Smooth muscle cell (in vitro differentiated cells): ENCODE data around the gene MAPKAPK2. TPM values are rescaled to one million over a fixed set of nuclear protein-coding genes. Genes with fewer than 3 reads are reported as not detected.

Experiments used
- DNase-seq: peaks from one replicate; lab custom pipeline; 2025; ENCODE audit not compliant: unreplicated experiment; lab: John Stamatoyannopoulos, UW
- H2AFZ ChIP-seq: fragments of 200-600 bp; sonication (generic); 2 replicates; pipeline ENCODE4 v1.6.0; 2016; ENCODE audit warnings: antibody characterized with exemption, low read depth, mild to moderate bottlenecking
- H3F3A ChIP-seq: fragments of 200-600 bp; sonication (generic); 2 replicates; pipeline ENCODE4 v1.6.0; 2017; ENCODE audit warnings: antibody characterized with exemption, low read depth
- H3K27ac ChIP-seq: fragments of 200-600 bp; sonication (generic); 2 replicates; pipeline ENCODE4 v1.5.1; 2016; ENCODE audit warnings: low read depth, mild to moderate bottlenecking
- H3K27me3 ChIP-seq: fragments of 200-600 bp; sonication (generic); 2 replicates; pipeline ENCODE4 v1.6.1; 2016; ENCODE audit warnings: low read depth, mild to moderate bottlenecking
- H3K36me3 ChIP-seq: fragments of 200-600 bp; sonication (generic); 2 replicates; pipeline ENCODE4 v1.5.1; 2016; ENCODE audit warnings: low read depth
- H3K4me1 ChIP-seq: fragments of 200-600 bp; sonication (generic); 2 replicates; pipeline ENCODE4 v1.5.1; 2016; ENCODE audit warnings: low read depth
- H3K4me2 ChIP-seq: fragments of 200-600 bp; sonication (generic); 2 replicates; pipeline ENCODE4 v1.6.0; 2016; ENCODE audit warnings: mild to moderate bottlenecking
- H3K4me3 ChIP-seq: fragments of 200-600 bp; sonication (generic); 2 replicates; pipeline ENCODE4 v1.5.1; 2016; ENCODE audit warnings: mild to moderate bottlenecking
- H3K79me2 ChIP-seq: fragments of 200-600 bp; sonication (generic); 2 replicates; pipeline ENCODE4 v1.6.0; 2016; ENCODE audit warnings: low read depth, mild to moderate bottlenecking
- H3K9ac ChIP-seq: fragments of 200-600 bp; sonication (generic); 2 replicates; pipeline ENCODE4 v1.6.0; 2016; ENCODE audit warnings: low read depth
- H3K9me3 ChIP-seq: fragments of 200-600 bp; sonication (generic); replicated peaks from 2 replicates; pipeline ENCODE4 v1.5.1; 2016; ENCODE audit warnings: low read depth
- H4K20me1 ChIP-seq: fragments of 200-600 bp; sonication (generic); 2 replicates; pipeline ENCODE4 v1.6.0; 2016; ENCODE audit warnings: low read depth
- CTCF ChIP-seq: fragments of 200-600 bp; sonication (generic); IDR thresholded peaks from 2 replicates; pipeline ENCODE4 v1.5.1; 2017; ENCODE audit warnings: borderline replicate concordance, mild to moderate bottlenecking, antibody characterized with exemption; ENCODE audit not compliant: insufficient read depth, poor library complexity, severe bottlenecking
- WGBS: methylation state at CpG from one replicate; pipeline ENCODE4 v1.1.7; 2016; ENCODE audit warnings: low lambda C conversion rate; 5-methylcytosine and 5-hydroxymethylcytosine counted together
- polyA plus RNA-seq: library from polyadenylated mRNA; unstranded; fragments of >200 nt; fragmentation: Nextera tagmentation; extraction: Ambion mirVana; gene quantifications from 2 replicates; pipeline ENCODE4 v1.2.1, GENCODE V29; 2016
- total RNA-seq: library from RNA; depleted of rRNA; stranded (reverse); fragments of >200 nt; gene quantifications from 2 replicates; pipeline ENCODE4 v1.2.3, GENCODE V29; 2014

Gene MAPKAPK2
- total and polyA plus RNA-seq, 2 experiments from 2014 or later, result 14.3 to 40.9 TPM

GRCh38 chr1:206679738-206680211, 4.9 kb upstream of the MAPKAPK2 start:
- no peak for DNase-seq
- Histone ChIP-seq H3K9ac (no peak overlapping the region), H3K27ac (no peak overlapping the region), H3K79me2 (no peaks in the 10 kb centered on the region), H3K4me2 (no peak overlapping the region), H4K20me1 (no peaks in the 10 kb centered on the region), H3K4me1 (peaks cover 5% of the 10 kb centered on the region), H3K9me3 (no peaks in the 10 kb centered on the region), H3K4me3 (no peak overlapping the region), H3F3A (no peaks in the 10 kb centered on the region), H2AFZ (no peak overlapping the region), H3K36me3 (no peaks in the 10 kb centered on the region), H3K27me3 (peaks cover 13% of the 10 kb centered on the region)
- TF ChIP-seq CTCF, result no peak
- 60% methylated on average over 5 of the region's 5 CpGs for WGBS

- no peak for DNase-seq
- Histone ChIP-seq H3K9me3 (no peaks in the 10 kb centered on the region), H3K79me2 (no peaks in the 10 kb centered on the region), H3K27ac (no peak overlapping the region), H3K9ac (no peak overlapping the region), H3F3A (no peaks in the 10 kb centered on the region), H3K36me3 (no peaks in the 10 kb centered on the region), H4K20me1 (no peaks in the 10 kb centered on the region), H2AFZ (no peak overlapping the region), H3K4me2 (no peak overlapping the region), H3K4me1 (peaks cover 5% of the 10 kb centered on the region), H3K27me3 (peaks cover 13% of the 10 kb centered on the region), H3K4me3 (no peak overlapping the region)
- TF ChIP-seq CTCF, result no peak
- 69% methylated on average over 4 of the region's 4 CpGs for WGBS
These were observed 4.4 kb upstream of the MAPKAPK2 start for GRCh38 chr1:206680279-206680678.

GRCh38 chr1:206681359-206681758, 3.3 kb upstream of the MAPKAPK2 start:
- 59% methylated on average over 2 of the region's 2 CpGs for WGBS
- Histone ChIP-seq H3K9ac (no peak overlapping the region), H4K20me1 (peaks cover 8% of the 10 kb centered on the region), H2AFZ (no peak overlapping the region), H3K9me3 (no peaks in the 10 kb centered on the region), H3K27me3 (peaks cover 13% of the 10 kb centered on the region), H3K79me2 (peaks cover 7% of the 10 kb centered on the region), H3K4me1 (peaks cover 7% of the 10 kb centered on the region), H3K4me3 (no peak overlapping the region), H3K36me3 (no peaks in the 10 kb centered on the region), H3K27ac (no peak overlapping the region), H3F3A (no peaks in the 10 kb centered on the region), H3K4me2 (no peak overlapping the region)
- TF ChIP-seq CTCF, result no peak
- DNase-seq, result no peak

- no peak for TF ChIP-seq CTCF
- Histone ChIP-seq H3K4me2 (no peak overlapping the region), H3F3A (no peaks in the 10 kb centered on the region), H3K4me1 (peaks cover 15% of the 10 kb centered on the region), H3K27ac (no peak overlapping the region), H3K79me2 (peaks cover 14% of the 10 kb centered on the region), H3K9ac (no peak overlapping the region), H2AFZ (no peak overlapping the region), H3K9me3 (no peaks in the 10 kb centered on the region), H3K4me3 (no peak overlapping the region), H4K20me1 (peaks cover 16% of the 10 kb centered on the region), H3K36me3 (no peaks in the 10 kb centered on the region), H3K27me3 (peaks cover 13% of the 10 kb centered on the region)
- no peak for DNase-seq
- 82% methylated on average over 3 of the region's 3 CpGs for WGBS
These were observed 2.6 kb upstream of the MAPKAPK2 start for GRCh38 chr1:206682111-206682510.
